B cell (primary cell): ENCODE results near the gene PLCB4. TPM values are rescaled to one million over a fixed set of nuclear protein-coding genes. Genes with fewer than 3 reads are reported as not detected.

Source experiments
- ATAC-seq: fragments of 200-7000 bp; cut with Tn5 transposase; one replicate; pipeline ENCODE4 v1.10.0; 2021; ENCODE audit warnings: low read depth, mild to moderate bottlenecking, moderate number of reproducible peaks, moderate library complexity
- CTCF ChIA-PET: fragments of 350-600 bp; sonication (Branson Sonifier 250); formaldehyde crosslinking; loops from one replicate; lab custom pipeline; 2021; ENCODE audit warnings: antibody characterized with exemption, inconsistent platforms; lab: Charles Lee
- POLR2A ChIA-PET: fragments of 350-600 bp; sonication (Branson Sonifier 250); formaldehyde crosslinking; loops from one replicate; lab custom pipeline; 2021; ENCODE audit warnings: antibody characterized with exemption; lab: Charles Lee
- DNase-seq: peaks from one replicate; pipeline ENCODE4 v3.0.0; 2013
- H2AFZ ChIP-seq: 2 replicates; pipeline ENCODE4 v1.6.1; 2012; ENCODE audit warnings: mild to moderate bottlenecking, low read depth, low read length; ENCODE audit not compliant: insufficient read depth, poor library complexity, severe bottlenecking
- H3K27ac ChIP-seq, 2 donors: 1 replicate in 1 of 2; 2 replicates in 1 of 2; pipeline ENCODE4 v1.5.1; 2012 to 2013; ENCODE audit warnings: low read length in 2 of 2, mild to moderate bottlenecking in 2 of 2, moderate library complexity in 1 of 2
- H3K27me3 ChIP-seq, 4 experiments: fragments of 200-600 bp in 1 of 4; sonication (generic) in 1 of 4; replicated peaks in 1 of 4; 1 replicate in 2 of 4; 2 replicates in 2 of 4; pipeline versions ENCODE4 v1.6.1 to v1.7.0; 2013 to 2016; ENCODE audit warnings: low read length in 3 of 4, mild to moderate bottlenecking in 2 of 4, mixed read lengths in 1 of 4, moderate library complexity in 1 of 4; ENCODE audit not compliant: insufficient read depth in 4 of 4, control insufficient read depth in 3 of 4; ENCODE audit errors: control extremely low read depth in 1 of 4
- H3K36me3 ChIP-seq, 2 experiments: replicated peaks in 1 of 2; 1 replicate in 1 of 2; 2 replicates in 1 of 2; pipeline versions ENCODE4 v1.6.1 to v1.7.1; 2013; ENCODE audit warnings: low read length in 1 of 2; ENCODE audit not compliant: insufficient read depth in 2 of 2, control insufficient read depth in 1 of 2; ENCODE audit errors: control extremely low read depth in 1 of 2, extremely low read depth in 1 of 2
- H3K4me1 ChIP-seq, 2 donors: fragments of 200-600 bp in 1 of 2; sonication (generic) in 1 of 2; 1 replicate in 1 of 2; 2 replicates in 1 of 2; pipeline versions ENCODE4 v1.5.1 to v1.6.1; 2013 to 2017; ENCODE audit warnings: low read length in 2 of 2; ENCODE audit not compliant: control insufficient read depth in 2 of 2, insufficient read depth in 2 of 2
- H3K4me2 ChIP-seq: replicated peaks from 2 replicates; pipeline ENCODE3; 2012; ENCODE audit warnings: mild to moderate bottlenecking, low read depth, low read length; ENCODE audit not compliant: poor library complexity, severe bottlenecking
- H3K4me3 ChIP-seq, 5 experiments: fragments of 200-600 bp in 1 of 5; sonication (generic) in 1 of 5; 1 replicate in 3 of 5; 2 replicates in 2 of 5; pipeline versions ENCODE4 v1.5.1 to v1.7.0; 2011 to 2016; ENCODE audit warnings: low read length in 4 of 5, mild to moderate bottlenecking in 4 of 5, low read depth in 2 of 5, control low read depth in 1 of 5, moderate library complexity in 1 of 5; ENCODE audit not compliant: insufficient read depth in 1 of 5; ENCODE audit errors: control extremely low read depth in 1 of 5, extremely low read depth in 1 of 5
- H3K79me2 ChIP-seq: fragments of 200-600 bp; sonication (generic); one replicate; pipeline ENCODE4 v1.6.0; 2016; ENCODE audit warnings: low read length; ENCODE audit not compliant: control insufficient read depth, insufficient read depth
- H3K9ac ChIP-seq: fragments of 200-600 bp; sonication (generic); 2 replicates; pipeline ENCODE4 v1.6.1; 2017; ENCODE audit warnings: mild to moderate bottlenecking, low read length, moderate library complexity
- H3K9me3 ChIP-seq, 3 donors: one replicate each; pipeline versions ENCODE4 v1.6.1 to v1.7.1; 2013; ENCODE audit warnings: low read length in 2 of 3; ENCODE audit not compliant: control insufficient read depth in 2 of 3, insufficient read depth in 1 of 3; ENCODE audit errors: control extremely low read depth in 1 of 3
- H4K20me1 ChIP-seq: 2 replicates; pipeline ENCODE4 v1.6.0; 2012; ENCODE audit warnings: mild to moderate bottlenecking, low read length; ENCODE audit not compliant: insufficient read depth, control insufficient read depth, poor library complexity, severe bottlenecking
- H3K27ac Mint-ChIP-seq: one replicate; pipeline ENCODE4 v1.8.0; 2021; ENCODE audit warnings: mixed read lengths
- H3K27me3 Mint-ChIP-seq: one replicate; pipeline ENCODE4 v1.8.0; 2021; ENCODE audit warnings: mixed read lengths
- H3K4me1 Mint-ChIP-seq: one replicate; pipeline ENCODE4 v1.8.0; 2021; ENCODE audit warnings: mixed read lengths
- H3K4me3 Mint-ChIP-seq: one replicate; pipeline ENCODE4 v1.8.0; 2021; ENCODE audit warnings: mixed read lengths
- H3K9me3 Mint-ChIP-seq: one replicate; pipeline ENCODE4 v1.8.0; 2022; ENCODE audit warnings: mixed read lengths; ENCODE audit not compliant: insufficient read depth
- EZH2 ChIP-seq: IDR thresholded peaks from 2 replicates; pipeline ENCODE4 v1.6.1; 2012; ENCODE audit warnings: borderline replicate concordance, low read depth, mild to moderate bottlenecking, moderate library complexity, low read length; ENCODE audit not compliant: insufficient read depth, poor library complexity, severe bottlenecking
- WGBS: methylation state at CpG from one replicate; pipeline ENCODE4 v1.1.5; 2013; ENCODE audit warnings: missing lambda C conversion rate; ENCODE audit not compliant: insufficient coverage; 5-methylcytosine and 5-hydroxymethylcytosine counted together
- intact Hi-C: fragments of 100-400 bp; cut with micrococcal nuclease; formaldehyde crosslinking; loops from one replicate; pipeline ENCODE4 v1.10.0; 2022
- polyA plus RNA-seq: library from polyadenylated mRNA; depleted of rRNA; stranded (reverse); fragments of >200 nt; gene quantifications from 2 replicates; pipeline ENCODE4 v1.2.3, GENCODE V29; 2012
- total RNA-seq, 2 donors: library from RNA; stranded (reverse); fragments of 120-200 nt in 1 of 2; gene quantifications; 1 replicate in 1 of 2; 2 replicates in 1 of 2; pipeline versions ENCODE4 v1.2.3 to v1.2.4, GENCODE V29; 2013 to 2022
- TF ChIP-seq, protein P1 (sequence below): fragments of 200-600 bp; IDR thresholded peaks from one replicate; pipeline ENCODE4 v1.8.0; 2022; ENCODE audit warnings: antibody characterized with exemption, mild to moderate bottlenecking

PLCB4 gene
- total and polyA plus RNA-seq, 2 donors (not counting 1 experiment from before 2014, with no cell fraction given), result not detected

DNA sequence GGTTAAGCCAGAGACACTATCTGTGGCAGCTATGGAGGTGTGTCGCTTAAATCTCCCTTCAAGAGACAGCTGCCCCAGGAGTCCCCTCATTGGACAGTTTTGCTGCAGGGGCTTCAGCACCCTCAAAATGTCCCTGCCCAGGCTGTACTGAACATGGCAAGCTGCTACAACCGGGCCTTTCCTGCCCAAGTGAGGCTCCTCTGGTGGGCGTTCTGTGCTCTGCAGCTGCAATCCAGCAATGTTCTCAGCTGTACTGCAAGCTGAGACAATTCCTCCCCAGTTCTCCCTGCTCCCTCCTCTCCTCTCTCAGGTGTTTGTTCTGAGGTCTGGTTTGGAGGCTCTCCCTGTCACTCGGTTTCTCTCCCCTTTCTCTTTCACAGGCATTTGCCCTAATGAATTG lies 254.7 kb downstream of the PLCB4 start:
- Histone ChIP-seq H3K9ac (no peak overlapping the region), H4K20me1 (no peaks in the 10 kb centered on the region), H3K27me3 (no peaks in the 10 kb centered on the region), H3K79me2 (no peaks in the 10 kb centered on the region), H3K9me3 (no peaks in the 10 kb centered on the region), H3K4me3 (no peak overlapping the region), H3K4me1 (peaks cover 0 to 4% of the 10 kb centered on the region in 2 donors), H3K36me3 (no peaks in the 10 kb centered on the region), H2AFZ (no peak overlapping the region), H3K4me2 (no peak overlapping the region), H3K27ac (no peak overlapping the region)
- H3K4me1 Mint-ChIP-seq, result peaks cover 15% of the 10 kb centered on the region
- ATAC-seq (no peak), DNase-seq (no peak)
- ChIA-PET CTCF (no interaction called here), POLR2A (no interaction called here)
- H3K27me3 Mint-ChIP-seq, result no peaks in the 10 kb centered on the region
- no peak overlapping the region for H3K27ac Mint-ChIP-seq
- H3K4me3 Mint-ChIP-seq, result no peak overlapping the region
- TF ChIP-seq, protein P1, sequence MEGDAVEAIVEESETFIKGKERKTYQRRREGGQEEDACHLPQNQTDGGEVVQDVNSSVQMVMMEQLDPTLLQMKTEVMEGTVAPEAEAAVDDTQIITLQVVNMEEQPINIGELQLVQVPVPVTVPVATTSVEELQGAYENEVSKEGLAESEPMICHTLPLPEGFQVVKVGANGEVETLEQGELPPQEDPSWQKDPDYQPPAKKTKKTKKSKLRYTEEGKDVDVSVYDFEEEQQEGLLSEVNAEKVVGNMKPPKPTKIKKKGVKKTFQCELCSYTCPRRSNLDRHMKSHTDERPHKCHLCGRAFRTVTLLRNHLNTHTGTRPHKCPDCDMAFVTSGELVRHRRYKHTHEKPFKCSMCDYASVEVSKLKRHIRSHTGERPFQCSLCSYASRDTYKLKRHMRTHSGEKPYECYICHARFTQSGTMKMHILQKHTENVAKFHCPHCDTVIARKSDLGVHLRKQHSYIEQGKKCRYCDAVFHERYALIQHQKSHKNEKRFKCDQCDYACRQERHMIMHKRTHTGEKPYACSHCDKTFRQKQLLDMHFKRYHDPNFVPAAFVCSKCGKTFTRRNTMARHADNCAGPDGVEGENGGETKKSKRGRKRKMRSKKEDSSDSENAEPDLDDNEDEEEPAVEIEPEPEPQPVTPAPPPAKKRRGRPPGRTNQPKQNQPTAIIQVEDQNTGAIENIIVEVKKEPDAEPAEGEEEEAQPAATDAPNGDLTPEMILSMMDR, result no peak
- no peak for TF ChIP-seq EZH2
- WGBS, result 74% methylated on average over 3 of the region's 4 CpGs
- intact Hi-C loops, result no loop called here
- no peaks in the 10 kb centered on the region for H3K9me3 Mint-ChIP-seq

DNA sequence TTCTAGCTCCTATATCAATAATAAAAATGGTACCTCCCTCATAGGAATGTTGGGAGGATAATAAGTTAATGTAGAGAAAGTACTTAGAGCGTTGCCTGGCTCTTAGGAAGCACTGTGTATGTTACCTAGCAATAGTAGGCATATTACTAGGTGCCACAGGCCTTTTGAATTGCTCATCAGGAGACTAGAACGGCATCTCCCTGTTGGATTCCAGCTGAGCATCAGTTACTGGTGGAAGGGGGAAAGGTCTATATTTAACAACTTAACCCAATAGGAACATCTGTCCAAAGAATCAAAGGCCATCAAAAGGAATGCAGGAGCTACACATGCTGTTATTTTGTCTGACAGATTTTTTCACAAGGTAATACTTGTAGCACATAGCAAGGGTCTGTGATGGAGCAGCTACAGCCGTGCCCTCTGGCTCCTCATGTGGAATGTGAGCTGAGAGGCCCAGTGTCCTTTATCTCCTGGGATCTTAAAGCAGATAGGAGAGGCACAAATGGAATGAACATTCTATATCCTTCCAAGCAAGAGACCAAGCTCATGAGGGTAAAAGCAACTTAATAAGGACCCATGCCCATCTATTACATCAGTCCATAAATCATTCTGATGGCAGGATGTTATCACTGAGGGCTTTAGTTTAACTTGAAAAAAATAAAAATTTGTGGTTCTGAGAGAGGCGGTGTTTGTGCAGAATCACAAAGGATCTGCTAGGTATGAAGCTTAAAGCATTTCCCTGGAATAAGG lies 260.6 kb downstream of the PLCB4 start:
- H3K4me3 Mint-ChIP-seq, result no peak overlapping the region
- Histone ChIP-seq H3K36me3 (no peaks in the 10 kb centered on the region), H3K4me2 (no peak overlapping the region), H3K27me3 (no peaks in the 10 kb centered on the region), H3K27ac (no peak overlapping the region), H2AFZ (no peak overlapping the region), H4K20me1 (no peaks in the 10 kb centered on the region), H3K79me2 (no peaks in the 10 kb centered on the region), H3K9ac (no peak overlapping the region), H3K4me1 (no peaks in the 10 kb centered on the region), H3K4me3 (no peak overlapping the region), H3K9me3 (no peaks in the 10 kb centered on the region)
- TF ChIP-seq, protein P1, result no peak
- no peak for TF ChIP-seq EZH2
- H3K27me3 Mint-ChIP-seq, result no peaks in the 10 kb centered on the region
- ChIA-PET POLR2A (no interaction called here), CTCF (no interaction called here)
- no peaks in the 10 kb centered on the region for H3K4me1 Mint-ChIP-seq
- DNase-seq (no peak), ATAC-seq (no peak)
- no peak overlapping the region for H3K27ac Mint-ChIP-seq
- intact Hi-C loops, result no loop called here
- no peaks in the 10 kb centered on the region for H3K9me3 Mint-ChIP-seq
- 82% methylated on average over 3 of the region's 4 CpGs for WGBS
